Measurements from ENCODE around the gene GOLT1A. TPM values are rescaled to one million over a fixed set of nuclear protein-coding genes. Genes with fewer than 3 reads are reported as not detected.

The GOLT1A gene
- total RNA-seq, 1 donor from 2014 or later = 0.21 TPM

- Mint-ChIP-seq H3K27me3 (ENCODE audit: low read depth) (peaks cover 28% of the 10 kb centered on the region), H3K9me3 (no peaks in the 10 kb centered on the region), H3K4me3 (ENCODE audit: low read depth) (no peak overlapping the region), H3K4me1 (ENCODE audit: low read depth) (peaks cover 4% of the 10 kb centered on the region), H3K36me3 (ENCODE audit: low read depth) (no peaks in the 10 kb centered on the region), H3K27ac (no peak overlapping the region)
- intact Hi-C loops (cut with micrococcal nuclease) = no loop called here
- no peak for DNase-seq (ENCODE audit: low spot score)
Observed at GRCh38 chr1:204203206-204203767, 10.5 kb downstream of the GOLT1A start.

GRCh38 chr1:204202481-204202880, 11.3 kb downstream of the GOLT1A start:
- Mint-ChIP-seq H3K36me3 (ENCODE audit: low read depth) (no peaks in the 10 kb centered on the region), H3K27me3 (ENCODE audit: low read depth) (peaks cover 26% of the 10 kb centered on the region), H3K9me3 (no peaks in the 10 kb centered on the region), H3K4me1 (ENCODE audit: low read depth) (peaks cover 4% of the 10 kb centered on the region), H3K27ac (no peak overlapping the region), H3K4me3 (ENCODE audit: low read depth) (no peak overlapping the region)
- no peak for DNase-seq (ENCODE audit: low spot score)
- intact Hi-C loops (cut with micrococcal nuclease) = no loop called here

- Mint-ChIP-seq H3K36me3 (ENCODE audit: low read depth) (no peaks in the 10 kb centered on the region), H3K27me3 (ENCODE audit: low read depth) (peaks cover 20% of the 10 kb centered on the region), H3K4me1 (ENCODE audit: low read depth) (no peaks in the 10 kb centered on the region), H3K27ac (no peak overlapping the region), H3K4me3 (ENCODE audit: low read depth) (no peak overlapping the region), H3K9me3 (no peaks in the 10 kb centered on the region)
- DNase-seq (ENCODE audit: low spot score) = no peak
- intact Hi-C loops (cut with micrococcal nuclease) = no loop called here
Observed at GRCh38 chr1:204201348-204202040, 12.3 kb downstream of the GOLT1A start.

GRCh38 chr1:204199579-204199978, 14.2 kb downstream of the GOLT1A start:
- no peaks in the 10 kb centered on the region for H3K4me1 Mint-ChIP-seq (ENCODE audit: low read depth)
- H3K27me3 Mint-ChIP-seq (ENCODE audit: low read depth) = peaks cover 11% of the 10 kb centered on the region
- H3K36me3 Mint-ChIP-seq (ENCODE audit: low read depth) = no peaks in the 10 kb centered on the region
- no peak overlapping the region for H3K27ac Mint-ChIP-seq
- H3K9me3 Mint-ChIP-seq = no peaks in the 10 kb centered on the region
- no peak for DNase-seq (ENCODE audit: low spot score)
- intact Hi-C loops (cut with micrococcal nuclease) = no loop called here
- H3K4me3 Mint-ChIP-seq (ENCODE audit: low read depth) = no peak overlapping the region

- intact Hi-C loops (cut with micrococcal nuclease) = no loop called here
- no peak for DNase-seq (ENCODE audit: low spot score)
- Mint-ChIP-seq H3K36me3 (ENCODE audit: low read depth) (no peaks in the 10 kb centered on the region), H3K27me3 (ENCODE audit: low read depth) (peaks cover 3% of the 10 kb centered on the region), H3K9me3 (no peaks in the 10 kb centered on the region), H3K27ac (no peak overlapping the region), H3K4me1 (ENCODE audit: low read depth) (no peaks in the 10 kb centered on the region), H3K4me3 (ENCODE audit: low read depth) (no peak overlapping the region)
Observed at GRCh38 chr1:204198348-204199340, 15.1 kb downstream of the GOLT1A start.

- H3K27ac Mint-ChIP-seq = no peak overlapping the region
Observed at GRCh38 chr1:204197068-204197467, 16.7 kb downstream of the GOLT1A start.

GRCh38 chr1:204196068-204196795, 17.6 kb downstream of the GOLT1A start, which contains the start of gene KISS1:
Gene KISS1 (minus strand): TSS chr1:204196491. CDS start chr1:204192876, 3,615 bp downstream.
- Mint-ChIP-seq H3K4me1 (ENCODE audit: low read depth) (no peaks in the 10 kb centered on the region), H3K36me3 (ENCODE audit: low read depth) (no peaks in the 10 kb centered on the region), H3K27me3 (ENCODE audit: low read depth) (peaks cover 12% of the 10 kb centered on the region), H3K4me3 (ENCODE audit: low read depth) (no peak within 1 kb of the TSS), H3K27ac (no peak within 1 kb of the TSS), H3K9me3 (no peaks in the 10 kb centered on the region)
- intact Hi-C loops (cut with micrococcal nuclease) = no loop called here
- DNase-seq (ENCODE audit: low spot score) = no peak

More at GRCh38 chr1:204197068-204197467, 16.7 kb downstream of the GOLT1A start:
- intact Hi-C loops (cut with micrococcal nuclease) = no loop called here
- Mint-ChIP-seq H3K36me3 (ENCODE audit: low read depth) (no peaks in the 10 kb centered on the region), H3K4me1 (ENCODE audit: low read depth) (no peaks in the 10 kb centered on the region), H3K9me3 (no peaks in the 10 kb centered on the region), H3K27me3 (ENCODE audit: low read depth) (peaks cover 8% of the 10 kb centered on the region), H3K4me3 (ENCODE audit: low read depth) (no peak overlapping the region)
- no peak for DNase-seq (ENCODE audit: low spot score)

- H3K9me3 Mint-ChIP-seq = no peaks in the 10 kb centered on the region
- H3K4me1 Mint-ChIP-seq (ENCODE audit: low read depth) = peaks cover 3% of the 10 kb centered on the region
- H3K36me3 Mint-ChIP-seq (ENCODE audit: low read depth) = no peaks in the 10 kb centered on the region
- no peak overlapping the region for H3K4me3 Mint-ChIP-seq (ENCODE audit: low read depth)
- H3K27me3 Mint-ChIP-seq (ENCODE audit: low read depth) = peaks cover 21% of the 10 kb centered on the region
- H3K27ac Mint-ChIP-seq = no peak overlapping the region
- DNase-seq (ENCODE audit: low spot score) = no peak
- intact Hi-C loops (cut with micrococcal nuclease) = no loop called here
Observed at GRCh38 chr1:204194771-204195170, 19.0 kb downstream of the GOLT1A start.

- Mint-ChIP-seq H3K27me3 (ENCODE audit: low read depth) (peaks cover 27% of the 10 kb centered on the region), H3K27ac (no peak overlapping the region)
Observed at GRCh38 chr1:204194080-204194479, 19.7 kb downstream of the GOLT1A start.

GRCh38 chr1:204192589-204193352, 21.0 kb downstream of the GOLT1A start:
- Mint-ChIP-seq H3K36me3 (ENCODE audit: low read depth) (no peaks in the 10 kb centered on the region), H3K27me3 (ENCODE audit: low read depth) (peaks cover 35% of the 10 kb centered on the region), H3K4me1 (ENCODE audit: low read depth) (peaks cover 11% of the 10 kb centered on the region), H3K9me3 (no peaks in the 10 kb centered on the region), H3K27ac (no peak overlapping the region), H3K4me3 (ENCODE audit: low read depth) (no peak overlapping the region)
- intact Hi-C loops (cut with micrococcal nuclease) = no loop called here
- no peak for DNase-seq (ENCODE audit: low spot score)

More at GRCh38 chr1:204194080-204194479, 19.7 kb downstream of the GOLT1A start:
- no peaks in the 10 kb centered on the region for H3K36me3 Mint-ChIP-seq (ENCODE audit: low read depth)
- no peak overlapping the region for H3K4me3 Mint-ChIP-seq (ENCODE audit: low read depth)
- intact Hi-C loops (cut with micrococcal nuclease) = no loop called here
- no peaks in the 10 kb centered on the region for H3K9me3 Mint-ChIP-seq
- H3K4me1 Mint-ChIP-seq (ENCODE audit: low read depth) = peaks cover 7% of the 10 kb centered on the region
- no peak for DNase-seq (ENCODE audit: low spot score)

GRCh38 chr1:204192046-204192445, 21.7 kb downstream of the GOLT1A start:
- Mint-ChIP-seq H3K4me1 (ENCODE audit: low read depth) (peaks cover 11% of the 10 kb centered on the region), H3K9me3 (no peaks in the 10 kb centered on the region), H3K4me3 (ENCODE audit: low read depth) (no peak overlapping the region), H3K36me3 (ENCODE audit: low read depth) (no peaks in the 10 kb centered on the region), H3K27ac (no peak overlapping the region), H3K27me3 (ENCODE audit: low read depth) (peaks cover 40% of the 10 kb centered on the region)
- DNase-seq (ENCODE audit: low spot score) = no peak
- intact Hi-C loops (cut with micrococcal nuclease) = no loop called here

- Mint-ChIP-seq H3K27me3 (ENCODE audit: low read depth) (peaks cover 45% of the 10 kb centered on the region), H3K9me3 (no peaks in the 10 kb centered on the region), H3K36me3 (ENCODE audit: low read depth) (no peaks in the 10 kb centered on the region), H3K4me3 (ENCODE audit: low read depth) (no peak overlapping the region), H3K4me1 (ENCODE audit: low read depth) (peaks cover 11% of the 10 kb centered on the region), H3K27ac (no peak overlapping the region)
- no peak for DNase-seq (ENCODE audit: low spot score)
- intact Hi-C loops (cut with micrococcal nuclease) = no loop called here
Observed at GRCh38 chr1:204191456-204191855, 22.3 kb downstream of the GOLT1A start.
